Measurements from ENCODE around the gene CORO1C.

Gene CORO1C

DNA sequence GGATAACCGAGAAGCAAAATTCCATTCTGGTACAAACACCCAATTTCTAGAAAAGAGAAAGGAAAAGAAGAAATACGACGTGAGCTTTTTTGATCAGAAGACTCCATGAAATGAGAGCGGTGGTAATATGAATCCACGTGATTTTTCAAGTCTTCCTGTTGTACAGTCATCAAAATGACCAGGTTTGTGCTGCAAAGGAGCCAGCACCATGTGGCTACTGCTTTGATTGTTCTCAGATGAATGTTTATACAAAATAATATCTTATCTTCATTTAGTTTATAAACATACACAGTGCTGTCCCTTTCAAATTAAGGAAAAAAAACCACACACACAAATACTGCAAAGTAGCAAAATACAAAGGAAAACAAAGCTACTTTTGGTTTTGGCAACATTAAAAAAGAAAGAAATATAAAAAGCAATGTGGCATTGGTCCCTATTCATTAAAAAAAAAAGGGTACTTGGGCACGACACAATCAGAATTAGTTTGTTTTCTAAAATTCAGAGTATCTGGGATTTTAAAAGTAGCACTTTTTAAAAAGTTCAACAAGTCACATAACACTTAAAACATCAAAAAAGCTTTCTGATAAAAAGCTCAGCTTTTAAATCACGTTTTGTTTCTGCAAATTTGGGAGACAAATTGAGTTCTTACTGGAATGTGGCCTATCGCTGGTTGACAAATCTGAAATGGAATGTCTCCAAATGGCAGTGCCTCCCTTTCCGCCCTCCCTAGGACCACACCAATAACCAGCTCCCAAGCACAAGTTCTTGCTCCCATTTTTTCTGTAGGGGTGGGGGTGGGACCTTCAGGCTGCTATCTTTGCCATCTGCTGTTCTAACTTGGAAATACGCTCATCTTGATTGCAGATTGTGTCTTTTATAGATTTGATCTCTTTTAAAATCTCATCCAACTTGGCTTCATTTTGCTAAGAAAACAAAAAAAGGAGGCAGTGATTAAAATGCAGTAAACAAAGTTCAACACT, 84.4 kb downstream of the CORO1C start:
- Histone ChIP-seq H3K4me3 (no peak overlapping the region), H3K27ac (peak overlapping the region; percentile 10 to 64)
- no peak for TF ChIP-seq CTCF (IDR thresholded peaks at IDR 0.05)
- DNase-seq (ENCODE audit: low spot score) = no peak

DNA sequence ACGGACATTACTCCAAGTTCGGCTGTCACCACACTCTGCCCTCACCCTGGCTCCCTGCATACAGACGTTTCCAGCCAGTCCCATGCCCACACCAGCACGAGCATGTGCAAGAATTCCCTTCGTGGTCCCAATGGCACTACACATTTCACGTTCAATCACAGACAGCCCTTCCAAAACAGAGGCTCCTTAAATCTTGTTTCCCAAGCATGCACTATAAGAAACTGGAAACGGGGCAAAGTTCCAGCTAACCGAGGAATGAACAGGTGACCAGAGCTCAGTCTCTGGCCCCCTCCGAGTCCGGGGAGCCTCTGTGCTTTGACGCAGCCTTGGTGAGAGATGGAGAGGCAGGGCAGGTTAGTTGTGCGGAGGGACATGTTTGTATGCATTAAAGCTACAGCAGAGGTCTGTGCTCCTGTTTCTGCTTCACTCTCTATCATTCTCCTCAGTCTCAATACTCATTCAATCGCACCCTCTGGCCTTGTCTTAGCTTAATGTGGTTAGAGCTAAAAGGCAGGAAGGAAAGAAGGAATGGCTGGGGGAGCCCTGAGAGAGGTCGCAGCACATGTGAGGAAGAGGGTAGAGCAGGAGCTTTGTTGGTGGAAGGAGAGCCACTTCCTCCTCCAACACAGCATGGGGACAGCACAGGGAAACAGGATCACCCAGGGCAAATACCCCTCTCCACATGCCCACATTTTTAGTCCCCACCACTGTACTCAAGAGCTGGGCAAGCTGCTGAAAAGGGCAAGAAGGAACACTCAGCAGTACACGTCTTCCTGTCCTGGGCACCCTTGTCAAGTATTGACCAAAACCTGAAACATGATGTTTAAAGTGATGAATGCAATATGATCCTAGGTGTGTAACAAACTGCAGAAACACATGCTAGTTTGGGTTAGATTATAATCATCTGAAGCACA, 85.4 kb downstream of the CORO1C start:
- TF ChIP-seq CTCF (IDR thresholded peaks at IDR 0.05) = no peak
- H3K27ac ChIP-seq = peak overlapping the region; percentile 10 to 46
- DNase-seq (ENCODE audit: low spot score) = no peak
- no peak overlapping the region for H3K4me3 ChIP-seq

DNA sequence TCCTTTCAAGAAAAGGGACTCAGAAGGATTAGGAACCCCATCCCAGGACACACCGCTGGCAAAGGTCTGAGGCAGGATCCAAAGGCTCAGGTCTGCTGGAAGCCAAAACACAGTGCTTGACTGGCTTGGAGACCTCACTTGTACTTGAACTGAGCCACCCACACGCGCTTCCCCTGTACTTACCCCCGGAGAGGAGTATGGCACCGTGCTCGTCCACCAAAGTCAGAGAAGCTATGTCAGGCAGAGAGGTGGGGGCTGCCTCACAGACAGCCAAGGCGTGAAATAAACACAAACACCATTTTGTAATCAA, 86.6 kb downstream of the CORO1C start:
- no peak for TF ChIP-seq CTCF (IDR thresholded peaks at IDR 0.05)
- H3K4me3 ChIP-seq = no peak overlapping the region
- DNase-seq (ENCODE audit: low spot score) = no peak
- H3K27ac ChIP-seq = peak overlapping the region; percentile 60 to 83

- DNase-seq (ENCODE audit: low spot score) = no peak
- no peak overlapping the region for H3K4me3 ChIP-seq
- peak overlapping the region; percentile 60 to 83 for H3K27ac ChIP-seq
- TF ChIP-seq CTCF (IDR thresholded peaks at IDR 0.05) = no peak
Measured at GRCh38 chr12:108643941-108644810, 87.1 kb downstream of the CORO1C start.

DNA sequence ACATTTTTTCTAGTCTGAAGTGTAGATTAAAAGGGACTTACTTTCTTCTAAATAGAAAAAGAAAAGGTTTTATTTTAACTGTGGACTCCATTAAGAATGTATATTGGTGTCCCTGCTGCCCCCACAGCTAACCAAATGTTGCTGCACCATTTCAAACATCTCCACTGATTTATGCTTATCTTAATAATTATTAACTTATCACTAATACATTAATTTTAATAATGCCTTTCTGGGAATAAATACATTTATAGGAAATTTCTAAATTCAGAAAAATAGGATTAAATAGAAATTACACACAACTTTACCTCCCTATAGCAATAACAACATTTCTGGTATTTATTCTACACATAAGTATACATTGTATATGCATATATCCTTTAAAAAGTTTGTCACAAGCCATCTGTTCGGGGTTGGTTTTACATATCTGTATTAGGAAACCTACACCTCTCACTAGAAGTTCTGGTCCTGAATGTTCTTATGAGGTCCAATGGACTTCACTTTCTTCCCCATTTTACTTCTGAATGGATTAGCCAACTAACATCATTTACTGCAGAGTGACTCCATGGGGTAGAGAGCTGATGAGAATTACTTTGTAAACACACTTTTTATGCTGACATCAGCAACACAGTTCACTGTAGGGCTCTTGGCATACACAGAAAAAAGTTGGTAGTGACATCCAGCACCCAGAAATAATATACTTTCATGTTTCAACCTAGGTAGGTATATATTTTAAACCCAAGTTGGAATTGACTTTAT, 88.2 kb downstream of the CORO1C start:
- DNase-seq (ENCODE audit: low spot score) = no peak
- peak overlapping the region; percentile 21 to 83 for H3K27ac ChIP-seq
- no peak for TF ChIP-seq CTCF (IDR thresholded peaks at IDR 0.05)
- H3K4me3 ChIP-seq = no peak overlapping the region

All from coronary artery (tissue), 2 donors.